Tibial nerve (tissue), 4 donors: ENCODE results near the gene NPPA. TPM values are rescaled to one million over a fixed set of nuclear protein-coding genes. Genes with fewer than 3 reads are reported as not detected.

Experiments used
- DNase-seq, 2 donors: peaks; one replicate each; pipeline ENCODE4 v3.0.0-alpha.2; 2019; ENCODE audit warnings: low spot score in 2 of 2
- H3K27ac ChIP-seq, 4 donors: fragments of 200-600 bp; sonication (generic) in 3 of 4; one replicate each; pipeline ENCODE4 v1.5.1; 2017 to 2019; ENCODE audit warnings: mild to moderate bottlenecking in 1 of 4
- H3K27me3 ChIP-seq, 2 donors: fragments of 200-600 bp; sonication (generic) in 1 of 2; one replicate each; pipeline versions ENCODE4 v1.5.1 to v1.6.0; 2017 to 2019
- H3K36me3 ChIP-seq, 3 donors: fragments of 200-600 bp; sonication (generic); one replicate each; pipeline ENCODE4 v1.5.1; 2018 to 2019
- H3K4me1 ChIP-seq, 4 donors: fragments of 200-600 bp; sonication (generic) in 3 of 4; one replicate each; pipeline ENCODE4 v1.5.1; 2017 to 2019
- H3K4me3 ChIP-seq, 4 donors: fragments of 200-600 bp; sonication (generic) in 3 of 4; one replicate each; pipeline ENCODE4 v1.5.1; 2017 to 2019; ENCODE audit warnings: mild to moderate bottlenecking in 1 of 4, moderate library complexity in 1 of 4
- H3K9me3 ChIP-seq, 4 donors: fragments of 200-600 bp; sonication (generic) in 3 of 4; one replicate each; pipeline ENCODE4 v1.5.1; 2017 to 2019
- EP300 ChIP-seq, 2 donors: sonication (generic); formaldehyde crosslinking; IDR thresholded peaks; one replicate each; pipeline ENCODE4 v1.6.1; 2017; ENCODE audit warnings: antibody characterized with exemption in 2 of 2, mild to moderate bottlenecking in 1 of 2
- POLR2A ChIP-seq, 2 donors: fragments of 450-650 bp; IDR thresholded peaks; one replicate each; pipeline ENCODE4 v1.6.1; 2017; ENCODE audit warnings: antibody characterized with exemption in 2 of 2, mild to moderate bottlenecking in 2 of 2, moderate library complexity in 2 of 2
- WGBS, 2 donors: methylation state at CpG; one replicate each; pipeline ENCODE4 v1.1.5; 2018; 5-methylcytosine and 5-hydroxymethylcytosine counted together
- total RNA-seq, 4 donors: library from RNA; depleted of rRNA; stranded (reverse); fragments of >200 nt; gene quantifications; one replicate each; pipeline ENCODE4 v1.1.0, GENCODE V29; 2016
- TF ChIP-seq, protein P1 (sequence below), 5 experiments: fragments of 200-600 bp in 3 of 5; fragments of 450-650 bp in 2 of 5; sonication (generic) in 3 of 5; IDR thresholded peaks; one replicate each; pipeline ENCODE4 v1.5.1; 2016 to 2019; ENCODE audit warnings: antibody characterized with exemption in 5 of 5, mild to moderate bottlenecking in 3 of 5, moderate library complexity in 2 of 5

Gene NPPA
- total RNA-seq, 4 donors from 2014 or later: 3.0 TPM; not detected in 3

- Histone ChIP-seq H3K27me3 (no peaks in the 10 kb centered on the region), H3K9me3 (no peaks in the 10 kb centered on the region), H3K36me3 (no peaks in the 10 kb centered on the region), H3K4me3 (no peak overlapping the region), H3K4me1 (peaks cover 0 to 39% (median 15%) of the 10 kb centered on the region in 4 donors), H3K27ac (peak overlapping the region in 3 of 4 donors; percentile 40 to 80 (median 72))
- DNase-seq: no peak
- TF ChIP-seq POLR2A (IDR thresholded peaks at IDR 0.05) (no peak), EP300 (IDR thresholded peaks at IDR 0.05) (no peak)
- 83 to 84% methylated on average over 18 of the region's 18 CpGs for WGBS, 2 donors
Observed at GRCh38 chr1:11881749-11882441, 34.3 kb upstream of the NPPA start.

GRCh38 chr1:11880911-11881748 lies 33.5 kb upstream of the NPPA start:
- no peaks in the 10 kb centered on the region for H3K36me3 ChIP-seq
- 27 to 34% methylated on average over 7 to 10 of the region's 10 CpGs for WGBS, 2 donors

GRCh38 chr1:11880181-11880575 lies 32.6 kb upstream of the NPPA start:
- Histone ChIP-seq H3K27me3 (no peaks in the 10 kb centered on the region), H3K4me3 (no peak overlapping the region), H3K36me3 (no peaks in the 10 kb centered on the region), H3K4me1 (peaks cover 0 to 39% (median 15%) of the 10 kb centered on the region in 4 donors), H3K9me3 (no peaks in the 10 kb centered on the region), H3K27ac (peak overlapping the region in 3 of 4 donors; percentile 23 to 93 (median 80))
- TF ChIP-seq EP300 (IDR thresholded peaks at IDR 0.05) (no peak), POLR2A (IDR thresholded peaks at IDR 0.05) (no peak)
- TF ChIP-seq, protein P1, sequence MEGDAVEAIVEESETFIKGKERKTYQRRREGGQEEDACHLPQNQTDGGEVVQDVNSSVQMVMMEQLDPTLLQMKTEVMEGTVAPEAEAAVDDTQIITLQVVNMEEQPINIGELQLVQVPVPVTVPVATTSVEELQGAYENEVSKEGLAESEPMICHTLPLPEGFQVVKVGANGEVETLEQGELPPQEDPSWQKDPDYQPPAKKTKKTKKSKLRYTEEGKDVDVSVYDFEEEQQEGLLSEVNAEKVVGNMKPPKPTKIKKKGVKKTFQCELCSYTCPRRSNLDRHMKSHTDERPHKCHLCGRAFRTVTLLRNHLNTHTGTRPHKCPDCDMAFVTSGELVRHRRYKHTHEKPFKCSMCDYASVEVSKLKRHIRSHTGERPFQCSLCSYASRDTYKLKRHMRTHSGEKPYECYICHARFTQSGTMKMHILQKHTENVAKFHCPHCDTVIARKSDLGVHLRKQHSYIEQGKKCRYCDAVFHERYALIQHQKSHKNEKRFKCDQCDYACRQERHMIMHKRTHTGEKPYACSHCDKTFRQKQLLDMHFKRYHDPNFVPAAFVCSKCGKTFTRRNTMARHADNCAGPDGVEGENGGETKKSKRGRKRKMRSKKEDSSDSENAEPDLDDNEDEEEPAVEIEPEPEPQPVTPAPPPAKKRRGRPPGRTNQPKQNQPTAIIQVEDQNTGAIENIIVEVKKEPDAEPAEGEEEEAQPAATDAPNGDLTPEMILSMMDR (IDR thresholded peaks at IDR 0.05): no peak
- WGBS, 2 donors: 36 to 56% methylated on average over 11 of the region's 12 CpGs
- no peak for DNase-seq

More at GRCh38 chr1:11880911-11881748, 33.5 kb upstream of the NPPA start:
- no peak for DNase-seq
- H3K9me3 ChIP-seq: no peaks in the 10 kb centered on the region
- H3K27me3 ChIP-seq: no peaks in the 10 kb centered on the region
- peaks cover 0 to 39% (median 15%) of the 10 kb centered on the region in 4 donors for H3K4me1 ChIP-seq
- H3K27ac ChIP-seq: peak overlapping the region in 3 of 4 donors; percentile 40 to 93 (median 80)
- TF ChIP-seq, protein P1 (IDR thresholded peaks at IDR 0.05): no peak
- TF ChIP-seq POLR2A (IDR thresholded peaks at IDR 0.05) (no peak), EP300 (IDR thresholded peaks at IDR 0.05) (peak in 1 of 2 donors; percentile 83)
- H3K4me3 ChIP-seq: no peak overlapping the region

GRCh38 chr1:11879311-11880180 lies 32.0 kb upstream of the NPPA start:
- DNase-seq: no peak
- WGBS, 2 donors: 82 to 84% methylated on average over 21 to 28 of the region's 28 CpGs
- Histone ChIP-seq H3K27me3 (no peaks in the 10 kb centered on the region), H3K4me3 (no peak overlapping the region), H3K9me3 (no peaks in the 10 kb centered on the region), H3K27ac (peak overlapping the region in 2 of 4 donors; percentile 80 to 93), H3K4me1 (peaks cover 0 to 39% (median 15%) of the 10 kb centered on the region in 4 donors), H3K36me3 (no peaks in the 10 kb centered on the region)
- TF ChIP-seq, protein P1 (IDR thresholded peaks at IDR 0.05): no peak
- TF ChIP-seq POLR2A (IDR thresholded peaks at IDR 0.05) (no peak), EP300 (IDR thresholded peaks at IDR 0.05) (no peak)

- Histone ChIP-seq H3K27me3 (no peaks in the 10 kb centered on the region), H3K36me3 (no peaks in the 10 kb centered on the region), H3K9me3 (no peaks in the 10 kb centered on the region), H3K27ac (peak overlapping the region in 1 of 4 donors; percentile 80), H3K4me1 (peaks cover 0 to 39% (median 15%) of the 10 kb centered on the region in 4 donors), H3K4me3 (no peak overlapping the region)
- WGBS, 2 donors: 91 to 97% methylated on average over 4 to 6 of the region's 6 CpGs
- TF ChIP-seq, protein P1 (IDR thresholded peaks at IDR 0.05): no peak
- TF ChIP-seq EP300 (IDR thresholded peaks at IDR 0.05) (no peak), POLR2A (IDR thresholded peaks at IDR 0.05) (no peak)
- DNase-seq: no peak
Observed at GRCh38 chr1:11878891-11879190, 31.3 kb upstream of the NPPA start.
